Measurements from ENCODE around the gene ZDHHC3.

Gene ZDHHC3

DNA sequence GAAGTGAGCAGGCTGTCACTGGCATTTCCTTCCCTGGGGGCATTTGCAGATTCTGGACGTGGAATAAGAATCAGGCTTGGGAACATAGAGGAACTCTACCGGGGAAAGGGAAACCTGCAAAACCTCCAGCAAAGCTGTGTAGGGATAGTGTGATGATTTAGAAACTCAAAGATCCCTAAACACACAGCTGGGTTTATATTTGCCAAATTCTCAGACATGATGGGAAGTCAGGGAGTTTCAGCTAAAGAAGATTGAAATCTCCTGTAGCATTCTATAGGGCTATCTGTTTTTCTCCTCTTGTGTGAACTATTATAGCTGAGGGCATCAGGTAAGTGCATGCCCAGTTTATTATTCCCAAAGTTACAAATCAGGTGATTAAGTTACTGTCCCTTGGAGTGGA lies 40.9 kb upstream of the ZDHHC3 start:
- TF ChIP-seq CTCF (conservative IDR thresholded peaks at IDR 0.05; ENCODE audit: low read length) = no peak
- no peak for DNase-seq (ENCODE audit: low read depth)
- H3K4me3 ChIP-seq (ENCODE audit: low read length) = no peak overlapping the region

DNA sequence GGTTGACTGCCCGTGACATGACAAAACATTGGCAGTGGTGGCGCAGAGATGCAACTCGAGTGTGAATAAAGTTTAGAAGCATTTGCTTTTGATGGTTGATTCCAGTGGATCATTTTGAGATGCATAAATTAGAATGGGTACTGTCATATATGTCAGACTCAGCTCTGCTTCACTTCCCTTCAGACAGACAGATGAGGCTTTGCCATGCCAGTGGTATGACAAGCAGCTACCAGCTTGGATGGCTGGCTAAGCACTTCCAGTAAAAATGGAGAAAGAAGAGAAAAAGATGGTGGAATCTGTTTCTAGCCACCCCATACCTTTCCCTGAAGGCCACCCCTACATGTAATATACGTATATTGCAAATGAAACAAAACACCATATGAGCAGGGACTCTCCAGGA lies 36.6 kb upstream of the ZDHHC3 start:
- DNase-seq (ENCODE audit: low read depth) = no peak
- no peak for TF ChIP-seq CTCF (conservative IDR thresholded peaks at IDR 0.05; ENCODE audit: low read length)
- H3K4me3 ChIP-seq (ENCODE audit: low read length) = no peak overlapping the region

GRCh38 chr3:45011756-45012508 lies 36.0 kb upstream of the ZDHHC3 start:
- peak overlapping the region; percentile 41 for H3K4me3 ChIP-seq (ENCODE audit: low read length)
- peak; percentile 97 for DNase-seq (ENCODE audit: low read depth)
- TF ChIP-seq CTCF (conservative IDR thresholded peaks at IDR 0.05; ENCODE audit: low read length) = no peak

DNA sequence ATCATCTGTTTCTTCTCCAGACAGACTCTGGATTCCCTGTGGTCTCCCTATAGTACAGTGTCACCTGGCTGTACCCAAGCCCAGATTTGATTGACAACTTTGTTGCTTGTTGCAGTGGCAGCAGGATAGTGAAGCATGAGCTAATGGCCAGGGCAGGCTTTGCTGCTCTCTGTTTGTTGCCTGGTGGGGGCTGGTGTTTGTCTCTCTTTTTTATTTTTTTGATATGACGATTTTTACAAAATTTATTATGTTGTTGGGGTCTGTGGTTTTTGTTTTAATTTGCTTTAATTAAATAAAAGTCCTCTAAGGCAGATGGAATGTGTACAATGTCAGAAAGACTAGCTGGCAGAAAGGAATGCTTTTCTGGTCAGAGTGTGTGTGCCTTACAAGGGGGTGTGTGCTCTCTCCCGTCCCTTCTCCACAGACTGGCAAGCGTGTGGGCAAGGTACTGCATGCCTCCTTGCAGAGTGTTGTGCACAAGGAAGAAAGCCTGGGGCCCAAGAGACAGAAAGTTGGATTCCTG lies 34.9 kb upstream of the ZDHHC3 start:
- peak; percentile 98 for DNase-seq (ENCODE audit: low read depth)
- H3K4me3 ChIP-seq (ENCODE audit: low read length) = peak overlapping the region; percentile 41
- TF ChIP-seq CTCF (conservative IDR thresholded peaks at IDR 0.05; ENCODE audit: low read length) = peak; percentile 11; the same call in 1 of the 2 replicates

GRCh38 chr3:45009868-45010267 lies 33.9 kb upstream of the ZDHHC3 start:
- TF ChIP-seq CTCF (conservative IDR thresholded peaks at IDR 0.05; ENCODE audit: low read length) = no peak
- no peak for DNase-seq (ENCODE audit: low read depth)
- no peak overlapping the region for H3K4me3 ChIP-seq (ENCODE audit: low read length)

DNA sequence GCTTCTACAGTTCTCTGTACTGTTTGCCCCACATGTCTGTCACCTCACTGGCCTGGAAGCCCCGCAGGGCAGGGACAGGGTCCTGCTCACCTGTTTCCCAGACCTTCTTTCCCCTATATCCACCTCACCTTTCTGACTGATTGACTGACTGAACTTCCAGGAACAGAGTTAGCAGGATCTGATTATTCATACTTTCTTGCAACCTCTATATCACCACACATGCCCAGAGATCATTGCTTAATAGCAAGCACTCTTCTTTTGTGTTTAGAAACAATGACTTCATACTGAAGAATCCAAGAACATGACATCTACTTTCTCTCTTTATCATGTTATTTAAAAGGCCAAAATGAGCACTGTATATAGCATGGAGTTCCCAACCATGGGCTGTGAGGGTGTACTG lies 32.1 kb upstream of the ZDHHC3 start:
- no peak overlapping the region for H3K4me3 ChIP-seq (ENCODE audit: low read length)
- TF ChIP-seq CTCF (conservative IDR thresholded peaks at IDR 0.05; ENCODE audit: low read length) = no peak
- peak; percentile 81 for DNase-seq (ENCODE audit: low read depth)

DNA sequence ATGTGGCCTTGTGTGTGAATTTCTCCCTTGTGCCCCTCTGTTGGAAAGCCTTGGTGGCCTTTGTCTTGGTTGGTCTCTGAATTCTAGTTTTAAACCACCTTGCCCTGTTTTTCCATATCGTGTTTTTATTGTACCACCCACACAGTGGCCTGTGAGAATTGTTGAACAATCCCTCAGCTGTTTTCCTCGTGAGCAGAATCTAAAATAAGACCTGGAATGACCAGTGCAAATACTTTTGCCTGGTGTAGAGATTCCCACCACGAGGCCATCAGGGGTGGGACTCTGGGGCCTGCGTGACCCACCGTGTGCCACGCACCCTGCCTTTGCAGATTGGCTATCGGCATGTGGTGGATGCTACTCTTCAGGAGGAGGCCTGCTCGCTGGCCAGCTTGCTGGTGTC lies 31.1 kb upstream of the ZDHHC3 start:
- no peak overlapping the region for H3K4me3 ChIP-seq (ENCODE audit: low read length)
- DNase-seq (ENCODE audit: low read depth) = no peak
- TF ChIP-seq CTCF (conservative IDR thresholded peaks at IDR 0.05; ENCODE audit: low read length) = no peak

Data from AG10803 (cell line).